Measurements from ENCODE around the gene CARD6.
"Not testable (repeated sequence)": the region's sequence is repeated elsewhere in the genome, so short reads cannot be mapped to it uniquely, and the experiment has no call there.

Gene CARD6

DNA sequence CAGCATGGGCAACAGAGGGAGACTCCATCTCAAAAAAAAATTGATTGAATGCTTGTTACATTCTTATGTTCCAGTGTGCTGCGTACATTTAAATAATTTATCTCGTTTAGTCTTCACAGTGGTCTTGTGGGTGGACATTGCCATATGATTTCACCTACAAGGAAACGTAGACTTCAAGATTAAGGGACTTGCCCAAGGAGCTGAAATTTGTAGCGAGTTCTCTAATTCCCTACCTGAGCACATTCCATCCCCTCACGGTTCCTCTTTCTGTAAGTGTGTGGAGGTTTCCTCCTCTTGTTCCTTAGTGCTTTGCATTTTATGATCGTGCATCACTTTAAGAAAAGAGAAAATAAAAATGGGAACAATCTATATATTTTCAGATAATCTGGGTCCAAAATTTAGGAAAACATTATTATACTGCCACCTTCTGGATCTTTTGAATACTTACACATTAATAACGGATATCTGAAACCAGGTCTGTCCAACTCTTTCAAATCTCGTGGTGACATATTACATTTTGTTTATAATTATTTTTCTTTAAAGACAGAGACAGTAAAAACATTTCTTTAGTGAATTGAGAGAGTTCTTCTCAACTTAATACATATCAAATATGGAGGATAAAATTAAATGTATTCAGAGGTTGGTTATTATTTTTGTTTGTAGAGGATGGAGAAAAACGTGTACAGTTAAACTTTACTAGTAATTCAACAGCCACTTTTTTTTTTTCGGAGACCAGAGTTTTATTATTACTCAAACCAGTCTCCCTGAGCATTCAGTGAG lies 38.2 kb downstream of the CARD6 start:
- peaks cover 6% of the 10 kb centered on the region for H3K9me3 Mint-ChIP-seq
- H3K36me3 Mint-ChIP-seq (ENCODE audit: low read depth), result no peaks in the 10 kb centered on the region
- no peak overlapping the region for H3K4me3 Mint-ChIP-seq
- H3K27me3 Mint-ChIP-seq (ENCODE audit: low read depth), result peaks cover 7% of the 10 kb centered on the region
- TF ChIP-seq, protein P1, sequence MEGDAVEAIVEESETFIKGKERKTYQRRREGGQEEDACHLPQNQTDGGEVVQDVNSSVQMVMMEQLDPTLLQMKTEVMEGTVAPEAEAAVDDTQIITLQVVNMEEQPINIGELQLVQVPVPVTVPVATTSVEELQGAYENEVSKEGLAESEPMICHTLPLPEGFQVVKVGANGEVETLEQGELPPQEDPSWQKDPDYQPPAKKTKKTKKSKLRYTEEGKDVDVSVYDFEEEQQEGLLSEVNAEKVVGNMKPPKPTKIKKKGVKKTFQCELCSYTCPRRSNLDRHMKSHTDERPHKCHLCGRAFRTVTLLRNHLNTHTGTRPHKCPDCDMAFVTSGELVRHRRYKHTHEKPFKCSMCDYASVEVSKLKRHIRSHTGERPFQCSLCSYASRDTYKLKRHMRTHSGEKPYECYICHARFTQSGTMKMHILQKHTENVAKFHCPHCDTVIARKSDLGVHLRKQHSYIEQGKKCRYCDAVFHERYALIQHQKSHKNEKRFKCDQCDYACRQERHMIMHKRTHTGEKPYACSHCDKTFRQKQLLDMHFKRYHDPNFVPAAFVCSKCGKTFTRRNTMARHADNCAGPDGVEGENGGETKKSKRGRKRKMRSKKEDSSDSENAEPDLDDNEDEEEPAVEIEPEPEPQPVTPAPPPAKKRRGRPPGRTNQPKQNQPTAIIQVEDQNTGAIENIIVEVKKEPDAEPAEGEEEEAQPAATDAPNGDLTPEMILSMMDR (IDR thresholded peaks at IDR 0.05; ENCODE audit: unreplicated experiment in 3 of 3), result peak; percentile 50 to 67 (median 56)
- H3K4me1 Mint-ChIP-seq, result no peaks in the 10 kb centered on the region
- H3K27ac Mint-ChIP-seq, result no peak overlapping the region

DNA sequence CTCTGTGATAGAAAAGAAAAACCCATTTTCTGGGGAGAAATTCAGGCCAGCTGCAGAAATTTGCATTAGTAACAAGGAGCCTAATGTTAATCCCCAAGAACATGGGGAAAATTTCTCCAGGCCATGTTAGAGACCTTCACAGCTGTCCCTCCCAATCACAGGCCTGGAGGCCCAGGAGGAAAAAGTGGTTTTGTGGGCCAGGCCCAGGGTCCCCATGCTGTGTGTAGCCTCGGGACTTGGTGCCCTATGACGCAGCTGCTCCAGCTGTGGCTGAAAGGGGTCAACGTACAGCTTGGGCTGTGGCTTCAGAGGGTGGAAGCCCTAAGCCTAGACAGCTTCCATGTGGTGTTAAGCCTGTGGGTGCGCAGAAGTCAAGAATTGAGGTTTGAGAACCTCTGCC lies 41.1 kb downstream of the CARD6 start:
- Mint-ChIP-seq H3K27me3 (ENCODE audit: low read depth) (peaks cover 7% of the 10 kb centered on the region), H3K4me1 (no peaks in the 10 kb centered on the region), H3K36me3 (ENCODE audit: low read depth) (no peaks in the 10 kb centered on the region), H3K27ac (no peak overlapping the region), H3K4me3 (no peak overlapping the region), H3K9me3 (peaks cover 6% of the 10 kb centered on the region)
- TF ChIP-seq, protein P1 (IDR thresholded peaks at IDR 0.05; ENCODE audit: unreplicated experiment in 3 of 3), result no peak

- not testable (repeated sequence) for H3K27me3 Mint-ChIP-seq (ENCODE audit: low read depth); H3K4me3 Mint-ChIP-seq; H3K36me3 Mint-ChIP-seq (ENCODE audit: low read depth); H3K9me3 Mint-ChIP-seq; H3K4me1 Mint-ChIP-seq; H3K27ac Mint-ChIP-seq
Measured at GRCh38 chr5:40883051-40883450, 41.9 kb downstream of the CARD6 start.

DNA sequence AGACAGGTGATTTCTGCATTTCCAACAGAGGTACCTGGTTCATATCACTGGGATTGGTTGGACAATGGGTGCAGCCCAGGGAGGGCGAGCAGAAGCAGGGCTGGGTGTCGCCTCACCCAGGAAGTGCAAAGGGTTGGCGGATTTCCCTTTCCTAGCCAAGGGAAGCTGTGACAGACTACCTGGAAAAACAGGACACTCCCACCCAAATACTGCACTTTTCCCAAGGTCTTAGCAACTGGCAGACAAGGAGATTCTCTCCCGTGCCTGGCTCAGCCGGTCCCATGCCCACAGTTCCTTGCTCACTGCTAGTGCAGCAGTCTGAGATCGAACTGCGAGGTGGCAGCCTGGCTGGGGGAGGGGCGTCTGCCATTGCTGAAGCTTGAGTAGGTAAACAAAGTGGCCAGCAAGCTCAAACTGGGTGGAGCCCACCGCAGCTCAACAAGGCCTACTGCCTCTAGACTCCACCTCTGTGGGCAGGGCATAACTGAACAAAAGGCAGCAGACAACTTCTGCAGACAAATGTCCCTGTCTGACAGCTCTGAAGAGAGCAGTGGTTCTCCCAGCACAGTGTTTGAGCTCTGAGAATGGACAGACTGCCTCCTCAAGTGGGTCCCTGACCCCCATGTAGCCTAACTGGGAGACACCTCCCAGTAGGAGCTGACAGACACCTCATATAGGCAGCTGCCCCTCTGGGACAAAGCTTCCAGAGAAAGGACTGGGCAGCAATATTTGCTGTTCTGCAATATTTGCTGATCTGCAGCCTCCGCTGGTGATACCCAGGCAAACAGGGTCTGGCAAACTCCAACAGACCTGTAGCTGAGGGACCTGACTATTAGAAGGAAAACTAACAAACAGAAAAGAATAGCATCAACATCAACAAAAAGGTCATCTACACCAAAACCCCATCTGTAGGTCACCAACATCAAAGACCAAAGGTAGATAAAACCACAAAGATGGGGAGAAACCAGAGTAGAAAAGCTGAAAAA lies 54.6 kb downstream of the CARD6 start:
- H3K4me3 Mint-ChIP-seq; H3K27ac Mint-ChIP-seq; H3K27me3 Mint-ChIP-seq (ENCODE audit: low read depth); H3K4me1 Mint-ChIP-seq; H3K36me3 Mint-ChIP-seq (ENCODE audit: low read depth): not testable (repeated sequence)
- peaks cover 15% of the 10 kb centered on the region for H3K9me3 Mint-ChIP-seq

- Mint-ChIP-seq H3K27ac (peak overlapping the region; percentile 83 to 94 (median 87)), H3K36me3 (ENCODE audit: low read depth) (no peaks in the 10 kb centered on the region), H3K9me3 (no peaks in the 10 kb centered on the region), H3K27me3 (ENCODE audit: low read depth) (no peaks in the 10 kb centered on the region), H3K4me3 (peak overlapping the region in 1 of 3 experiments; percentile 28), H3K4me1 (peaks cover 37% of the 10 kb centered on the region)
- TF ChIP-seq, protein P1 (IDR thresholded peaks at IDR 0.05; ENCODE audit: unreplicated experiment in 3 of 3), result peak; percentile 91 to 95 (median 94)
Measured at GRCh38 chr5:40904205-40904993, 63.2 kb downstream of the CARD6 start.

DNA sequence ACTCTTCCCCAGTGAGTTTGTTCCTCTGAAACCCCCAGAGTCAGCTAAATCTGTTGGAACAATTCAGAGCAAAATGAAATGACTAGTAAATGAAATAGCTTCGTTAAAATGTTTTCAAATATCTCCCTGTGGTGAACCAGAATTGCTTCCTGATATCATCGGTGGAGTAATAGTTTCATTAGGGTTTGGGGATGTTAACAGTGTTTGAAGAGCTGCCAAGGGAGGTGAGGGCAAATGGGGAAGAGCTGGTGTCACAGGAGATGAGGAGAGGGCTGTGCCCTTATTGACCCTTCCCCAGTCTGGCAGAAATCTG lies 63.8 kb downstream of the CARD6 start:
- Mint-ChIP-seq H3K4me3 (peak overlapping the region in 1 of 3 experiments; percentile 28), H3K4me1 (peaks cover 42% of the 10 kb centered on the region), H3K9me3 (no peaks in the 10 kb centered on the region), H3K27me3 (ENCODE audit: low read depth) (no peaks in the 10 kb centered on the region), H3K36me3 (ENCODE audit: low read depth) (no peaks in the 10 kb centered on the region), H3K27ac (peak overlapping the region; percentile 83 to 94 (median 87))
- TF ChIP-seq, protein P1 (IDR thresholded peaks at IDR 0.05; ENCODE audit: unreplicated experiment in 3 of 3), result no peak

Data from nephron (organoid).